GM19463 (cell line): Measurements from ENCODE around the gene PEX3.
A peak's percentile ranks its signal among the peaks of the same experiment; 100 is the strongest.

Experiments used
- ATAC-seq: cut with Tn5 transposase; IDR thresholded peaks from one replicate; pipeline ENCODE4 v1.9.1; 2021; ENCODE audit warnings: mild to moderate bottlenecking, moderate library complexity; ENCODE audit not compliant: unreplicated experiment

Gene PEX3, protein sequence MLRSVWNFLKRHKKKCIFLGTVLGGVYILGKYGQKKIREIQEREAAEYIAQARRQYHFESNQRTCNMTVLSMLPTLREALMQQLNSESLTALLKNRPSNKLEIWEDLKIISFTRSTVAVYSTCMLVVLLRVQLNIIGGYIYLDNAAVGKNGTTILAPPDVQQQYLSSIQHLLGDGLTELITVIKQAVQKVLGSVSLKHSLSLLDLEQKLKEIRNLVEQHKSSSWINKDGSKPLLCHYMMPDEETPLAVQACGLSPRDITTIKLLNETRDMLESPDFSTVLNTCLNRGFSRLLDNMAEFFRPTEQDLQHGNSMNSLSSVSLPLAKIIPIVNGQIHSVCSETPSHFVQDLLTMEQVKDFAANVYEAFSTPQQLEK

DNA sequence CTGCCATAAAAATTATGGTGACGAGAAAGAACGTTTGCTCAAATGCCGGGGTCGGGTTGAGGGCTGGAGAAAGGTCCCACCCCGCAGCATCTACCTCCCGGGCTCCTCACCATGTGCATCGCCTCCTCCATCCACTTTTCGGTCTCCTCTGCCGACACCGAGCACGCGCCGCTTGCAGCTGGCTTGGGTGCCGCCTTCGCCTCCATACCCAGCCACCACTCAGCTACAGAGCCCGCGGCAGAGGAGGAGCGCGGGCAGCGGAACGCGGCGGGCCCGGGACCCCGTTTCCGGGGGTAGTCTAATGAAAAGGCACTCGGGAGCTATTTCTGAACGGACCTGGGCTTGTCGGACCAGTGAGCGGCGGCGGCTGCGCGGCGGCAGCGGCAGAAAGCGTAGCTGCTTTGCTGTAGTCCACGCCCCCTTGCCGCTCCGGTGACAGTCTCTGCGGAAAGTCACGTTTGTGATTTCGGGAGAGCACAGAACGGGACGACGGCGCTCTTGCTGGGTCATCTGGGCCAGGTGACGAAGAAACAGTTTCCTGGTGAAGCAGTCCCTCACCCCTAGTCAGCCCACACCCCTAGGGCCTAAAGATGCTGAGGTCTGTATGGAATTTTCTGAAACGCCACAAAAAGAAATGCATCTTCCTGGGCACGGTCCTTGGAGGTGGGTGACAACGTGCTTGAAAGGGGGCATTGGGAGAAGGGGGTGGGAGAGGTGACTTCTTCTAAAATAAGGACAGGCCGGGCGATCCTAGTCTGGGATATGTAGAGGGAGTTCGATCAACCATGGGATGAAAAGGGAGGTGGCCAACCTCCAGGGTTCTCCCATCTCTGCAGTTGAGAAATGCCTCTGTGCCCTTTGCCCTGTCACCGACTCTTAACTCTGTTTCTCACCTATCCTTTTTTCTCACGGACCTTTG is at the start of gene PEX3, which contains the start of gene ADAT2:
Gene PEX3 (plus strand): TSS at position 353 of the 919 bp plus-strand sequence. CDS start 238 bp downstream, at position 591.
Gene ADAT2 (minus strand): TSS at position 243 of the 919 bp plus-strand sequence. CDS start 37 bp downstream, at position 206.
- peak; percentile 95 for ATAC-seq

DNA sequence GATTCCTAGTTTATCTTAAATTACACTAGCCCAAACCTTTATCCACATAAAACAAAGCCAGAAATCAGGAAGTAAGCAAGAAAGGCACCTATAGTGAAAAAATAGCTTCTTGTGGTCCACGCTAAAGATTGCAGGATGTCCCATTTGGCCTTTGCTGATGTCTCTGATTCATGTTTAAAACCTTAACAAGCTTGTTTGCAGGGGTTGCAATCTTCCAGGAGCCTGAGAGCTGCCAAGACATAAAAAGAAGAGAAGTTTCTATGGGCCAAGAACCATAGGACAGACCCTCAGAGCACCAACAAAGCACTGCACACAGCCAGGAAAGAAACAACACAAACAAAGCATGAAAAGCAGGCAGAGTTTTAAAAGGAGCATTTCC is 49.5 kb upstream of the PEX3 start:
- ATAC-seq, result no peak

DNA sequence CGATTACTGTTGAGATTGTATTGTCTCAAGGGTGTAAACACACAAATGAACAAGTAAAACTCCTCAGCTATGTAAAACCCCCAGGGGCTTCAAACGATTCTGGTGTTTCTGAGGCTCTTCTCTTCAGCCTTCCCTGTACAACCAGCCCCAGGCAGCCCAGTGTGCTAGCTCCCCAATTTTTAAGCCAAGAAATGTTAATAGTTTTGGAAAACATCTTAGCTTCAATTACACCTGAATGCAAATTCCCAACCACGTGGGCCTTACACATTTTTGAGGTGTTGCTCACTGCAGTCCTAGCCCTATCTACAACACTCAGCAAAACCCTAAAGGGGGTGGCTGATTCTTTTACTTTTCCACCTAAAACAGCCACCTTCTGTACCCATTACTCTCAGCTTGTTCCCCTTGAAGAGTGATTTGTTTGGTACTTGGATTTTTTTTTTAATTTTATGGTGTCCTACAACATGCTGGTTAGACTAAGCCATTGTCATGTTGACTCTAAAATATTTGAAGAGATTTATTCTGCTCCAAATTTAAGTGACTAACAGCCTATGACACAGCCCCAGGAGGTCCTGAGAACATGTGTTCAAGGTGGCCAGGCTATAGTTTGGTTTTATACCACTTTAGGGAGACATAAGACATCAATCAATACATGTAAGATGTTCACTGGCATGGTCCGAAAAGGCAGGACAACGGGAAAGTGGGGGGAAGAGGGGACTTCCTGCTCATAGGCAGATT is 48.8 kb upstream of the PEX3 start:
- ATAC-seq, result no peak

DNA sequence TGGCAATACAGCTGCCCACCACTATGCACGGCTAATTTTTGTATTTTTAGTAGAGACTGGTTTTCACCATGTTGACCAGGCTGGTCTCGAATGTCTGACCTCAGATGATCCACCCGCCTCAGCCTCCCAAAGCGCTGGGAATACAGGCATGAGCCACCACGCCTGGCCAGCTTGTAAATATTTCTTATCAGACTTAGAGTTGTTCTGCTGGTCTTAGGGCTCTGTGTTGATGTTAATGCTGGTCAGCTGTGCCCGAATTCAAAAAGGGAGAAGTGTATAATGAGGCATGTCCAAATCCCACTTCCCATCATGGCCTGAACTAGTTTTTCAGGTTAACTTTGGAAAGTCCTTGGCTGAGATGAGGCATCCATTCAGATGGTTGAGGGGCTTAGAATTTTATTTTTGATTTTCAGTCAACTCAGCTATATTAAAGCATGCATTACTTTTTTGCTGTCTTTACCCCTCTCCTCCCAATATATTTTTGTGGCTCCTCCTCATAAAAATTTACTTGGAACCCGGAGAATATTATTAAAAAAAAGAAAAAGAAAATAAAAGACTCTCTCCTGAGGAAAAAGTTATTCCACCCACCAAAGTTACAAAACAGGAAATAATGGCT is 47.8 kb upstream of the PEX3 start:
- ATAC-seq, result no peak

DNA sequence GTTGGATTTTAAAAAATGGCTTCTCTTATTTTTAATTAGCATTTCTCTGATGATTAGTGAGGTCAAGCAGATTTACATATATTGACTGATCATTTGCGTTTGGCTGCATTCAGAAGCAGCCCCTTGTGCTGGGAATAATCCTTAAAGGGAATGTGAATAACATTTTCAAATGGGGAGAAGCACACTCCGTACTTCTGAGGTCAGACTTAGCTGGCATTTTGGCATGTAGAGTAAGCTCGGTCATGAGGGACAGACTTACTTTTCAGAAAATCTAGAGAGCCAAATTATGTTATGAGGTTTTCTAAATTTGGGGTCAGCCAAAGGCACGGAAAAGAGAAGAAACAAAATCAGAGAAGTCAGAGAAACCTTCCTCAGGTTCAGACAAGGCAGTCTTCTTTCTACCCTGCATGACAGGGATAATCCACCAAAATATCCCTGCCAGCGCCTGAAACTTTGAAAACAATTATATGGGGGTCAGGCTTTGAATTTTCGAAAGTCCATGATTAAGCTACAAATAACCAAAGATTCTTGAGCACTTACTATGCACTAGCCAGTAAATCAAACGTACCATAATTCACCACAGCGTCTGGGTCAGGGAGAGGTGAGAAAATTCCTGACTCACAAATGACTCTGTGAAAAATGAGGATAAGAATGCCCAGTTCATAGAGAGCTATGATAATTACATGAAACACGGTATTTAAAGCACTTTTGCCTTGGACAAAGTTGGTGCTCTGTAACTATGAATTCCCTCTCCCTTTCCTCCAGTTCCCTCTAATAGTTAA is 45.0 kb upstream of the PEX3 start:
- ATAC-seq, result no peak

DNA sequence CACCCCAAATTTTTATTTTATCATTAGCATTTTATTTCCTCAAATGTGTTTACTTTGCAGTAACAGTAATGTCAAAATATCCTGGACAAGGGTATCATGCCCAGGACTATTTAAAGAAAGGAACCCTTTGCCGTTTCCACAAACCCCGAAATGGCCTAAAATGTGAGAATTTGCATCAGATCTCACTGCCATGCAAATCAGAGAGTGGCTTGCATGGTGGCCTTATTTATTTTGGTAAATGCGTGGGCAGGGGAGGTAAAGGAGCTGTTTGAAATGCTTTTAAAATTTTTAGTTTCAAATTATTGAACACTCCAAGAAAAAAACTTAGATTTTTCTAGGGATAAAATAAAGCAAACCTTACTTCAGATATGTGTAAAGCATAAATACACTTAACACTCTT is 43.9 kb upstream of the PEX3 start:
- ATAC-seq, result no peak

DNA sequence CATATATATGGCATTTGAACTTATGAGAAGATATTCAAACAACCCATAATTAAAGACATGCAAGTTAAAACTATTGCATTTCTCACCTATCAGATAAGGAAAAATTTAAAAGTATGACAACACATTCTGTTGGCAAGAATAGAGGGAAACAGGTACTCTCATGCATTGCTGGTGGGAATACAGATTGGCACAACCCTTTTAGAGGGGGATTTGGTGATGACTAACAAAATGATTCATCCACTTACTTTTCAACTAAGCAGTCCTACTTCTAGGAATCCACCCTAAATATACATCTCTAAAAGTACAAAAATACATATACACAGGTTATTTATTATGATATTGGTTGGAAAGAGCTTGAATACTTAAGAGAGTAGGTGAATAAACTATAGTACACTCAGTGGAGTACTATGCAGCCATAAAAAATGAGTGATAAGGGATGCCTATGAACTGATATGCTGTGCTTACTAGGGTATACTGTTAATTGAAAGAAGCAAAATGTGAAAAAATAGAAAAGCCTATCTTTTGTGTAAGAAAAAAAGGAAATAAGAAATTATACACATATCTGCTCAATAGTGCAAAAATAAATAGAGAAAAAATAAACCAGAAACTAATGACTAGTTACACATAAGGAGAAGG is 42.3 kb upstream of the PEX3 start:
- no peak for ATAC-seq

DNA sequence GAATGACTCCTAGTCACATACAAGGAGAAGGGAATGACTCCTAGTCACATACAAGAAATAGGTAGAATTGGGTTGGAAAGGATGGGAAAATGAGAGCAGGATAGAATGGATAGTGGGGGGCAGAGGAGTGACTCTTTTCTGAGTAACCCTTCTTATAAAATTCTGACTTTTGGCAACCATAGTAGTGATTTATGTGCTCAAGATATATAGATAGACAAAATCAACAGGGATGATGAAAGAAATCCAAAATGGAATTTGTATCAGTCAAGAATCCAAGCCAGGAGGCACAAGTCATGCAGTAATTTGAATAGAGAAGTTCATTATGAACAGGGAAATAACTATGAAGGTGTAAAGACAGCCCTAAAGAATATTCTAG is 41.8 kb upstream of the PEX3 start:
- no peak for ATAC-seq

DNA sequence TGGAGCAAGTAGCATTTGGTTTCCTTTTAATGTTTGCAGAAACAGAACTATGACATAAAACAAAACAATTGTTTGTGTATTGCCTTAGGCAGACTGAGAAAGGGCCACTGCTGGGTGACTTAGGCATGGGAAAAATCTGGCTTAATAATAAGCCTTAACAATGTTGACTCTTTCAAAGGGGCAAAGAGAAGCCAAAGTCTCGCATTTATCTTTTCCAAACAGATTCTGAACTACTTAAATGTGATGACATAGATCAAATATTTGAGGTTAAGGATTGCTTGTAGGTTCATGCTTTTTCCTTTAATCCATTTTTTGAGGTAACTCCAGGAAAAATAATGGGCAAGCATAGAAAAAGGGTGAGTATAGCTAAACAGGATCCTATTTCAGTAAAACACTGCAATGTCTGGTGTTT is 39.7 kb upstream of the PEX3 start:
- no peak for ATAC-seq

DNA sequence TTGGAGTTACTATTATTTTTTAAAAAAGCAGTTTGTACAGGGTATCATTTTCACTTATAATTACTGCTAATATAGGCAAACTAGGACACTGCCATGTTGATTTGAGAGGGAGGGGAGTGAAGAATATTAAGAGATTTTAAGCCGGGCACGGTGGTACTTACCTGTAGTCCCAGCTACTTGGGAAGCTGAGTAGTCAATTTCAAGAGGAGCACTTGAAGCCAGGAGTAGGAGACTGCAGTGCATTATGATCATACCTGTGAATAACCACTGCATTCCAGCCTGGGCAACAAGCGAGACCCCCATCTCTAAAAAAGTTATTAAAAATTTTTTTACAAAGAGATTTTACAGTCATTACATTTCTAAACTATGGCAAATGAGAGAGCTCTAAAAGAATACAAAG is 35.8 kb upstream of the PEX3 start:
- ATAC-seq, result no peak

DNA sequence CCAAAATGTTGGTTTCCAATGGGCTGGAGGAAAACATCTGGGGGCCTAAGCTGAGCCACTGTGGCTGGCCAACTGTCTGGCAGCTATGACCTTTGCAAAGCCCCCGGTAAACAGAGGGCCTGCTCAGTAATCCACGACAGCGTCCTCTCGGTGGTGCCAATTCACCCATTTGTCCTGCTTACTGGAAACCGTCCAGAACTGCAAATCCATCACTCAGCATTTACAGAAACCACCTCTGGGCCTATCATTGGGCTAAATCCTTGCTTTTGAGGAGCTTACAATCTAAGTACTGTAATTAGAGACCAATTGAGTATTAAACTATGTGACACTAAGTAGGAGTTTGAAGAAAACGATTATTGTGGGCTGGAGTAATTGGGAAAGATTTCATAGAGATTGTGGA is 31.1 kb upstream of the PEX3 start:
- no peak for ATAC-seq

DNA sequence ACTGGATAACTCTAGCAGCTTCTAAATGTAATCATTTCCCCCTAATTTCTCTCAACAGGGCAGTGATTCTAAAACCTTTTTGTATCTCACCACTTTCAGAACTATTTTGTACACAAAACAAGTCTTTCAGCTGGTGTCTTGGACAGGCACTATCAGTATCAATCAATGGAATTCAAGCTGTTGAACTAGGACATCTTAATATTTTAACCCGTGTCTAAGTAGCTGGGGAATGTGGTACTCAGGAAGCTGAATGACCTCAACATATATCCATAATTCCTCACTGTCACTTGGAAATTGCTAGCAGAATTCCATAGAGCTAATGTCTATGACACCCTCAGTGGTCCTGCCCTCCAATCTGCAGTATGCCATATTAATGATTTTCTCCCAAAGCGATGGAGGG is 24.6 kb upstream of the PEX3 start:
- ATAC-seq, result no peak

DNA sequence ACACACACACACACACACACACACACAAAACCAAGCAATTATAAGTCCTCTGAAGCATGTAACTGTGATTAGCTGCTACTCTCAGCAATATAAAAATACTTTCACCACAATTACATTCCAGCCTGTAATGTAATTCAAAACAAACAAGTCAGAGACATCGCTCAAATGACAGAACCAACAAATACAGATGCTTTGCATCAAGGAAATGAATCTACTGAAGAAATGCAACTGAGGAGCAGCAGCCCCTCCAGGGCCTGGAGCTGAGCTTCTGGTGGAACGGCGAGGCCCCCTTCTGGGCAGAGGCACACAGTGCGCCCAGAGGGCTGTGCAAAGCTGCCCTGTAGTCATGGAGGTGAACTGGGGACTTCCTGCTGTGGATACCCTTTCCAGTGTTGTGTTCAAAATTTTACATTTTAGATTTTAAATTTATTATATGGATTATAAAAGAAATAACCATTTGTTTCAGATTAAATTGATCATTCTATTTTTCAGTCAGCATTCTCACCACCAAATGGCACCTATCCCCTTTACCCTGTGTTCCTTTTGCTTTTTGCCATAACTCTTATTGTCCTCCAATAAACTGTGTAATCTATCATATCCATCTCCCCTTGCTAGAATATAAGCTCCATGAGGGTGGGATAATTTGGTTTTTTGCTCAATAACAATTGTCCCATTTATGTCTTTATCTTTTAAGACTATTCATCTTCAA is 23.3 kb upstream of the PEX3 start:
- ATAC-seq, result peak; percentile 100

DNA sequence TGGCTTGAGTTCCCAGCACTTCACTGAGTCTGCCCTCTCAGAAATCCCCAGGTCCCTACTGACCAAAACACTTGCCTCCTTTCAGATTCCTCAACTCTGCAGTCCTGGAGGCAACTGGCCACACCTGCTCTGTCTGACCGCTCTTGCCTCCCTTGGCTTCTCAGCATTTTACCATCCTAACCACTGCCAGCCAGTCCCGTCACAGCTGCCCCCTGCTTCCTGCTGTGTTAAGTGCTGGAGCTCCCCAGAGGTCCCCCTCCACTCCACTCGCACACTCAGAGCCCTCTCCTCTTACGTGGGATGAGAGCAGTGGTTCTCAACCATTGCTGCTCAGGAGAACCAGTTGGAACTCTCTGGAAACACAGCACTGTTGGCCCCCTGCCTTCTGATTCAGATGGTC is 20.6 kb upstream of the PEX3 start:
- ATAC-seq, result no peak

DNA sequence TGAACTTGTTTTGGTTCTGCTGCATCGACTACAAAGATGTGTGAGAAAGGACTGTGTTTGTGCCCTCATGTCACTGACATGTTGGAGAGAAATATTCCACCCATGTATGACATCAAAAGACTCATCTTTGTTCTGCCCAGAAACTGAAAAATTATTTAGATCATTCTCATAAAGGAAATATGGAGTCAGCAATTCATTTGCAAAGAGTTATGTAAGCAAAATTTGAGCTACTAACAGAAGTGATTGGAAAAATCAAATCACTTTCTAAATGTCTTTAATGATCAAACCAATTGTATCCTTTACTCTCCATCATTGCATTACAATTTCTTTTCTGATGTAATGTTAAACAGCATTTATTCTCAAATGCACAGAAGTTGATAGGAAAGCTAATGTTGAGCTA is 19.4 kb upstream of the PEX3 start:
- no peak for ATAC-seq

DNA sequence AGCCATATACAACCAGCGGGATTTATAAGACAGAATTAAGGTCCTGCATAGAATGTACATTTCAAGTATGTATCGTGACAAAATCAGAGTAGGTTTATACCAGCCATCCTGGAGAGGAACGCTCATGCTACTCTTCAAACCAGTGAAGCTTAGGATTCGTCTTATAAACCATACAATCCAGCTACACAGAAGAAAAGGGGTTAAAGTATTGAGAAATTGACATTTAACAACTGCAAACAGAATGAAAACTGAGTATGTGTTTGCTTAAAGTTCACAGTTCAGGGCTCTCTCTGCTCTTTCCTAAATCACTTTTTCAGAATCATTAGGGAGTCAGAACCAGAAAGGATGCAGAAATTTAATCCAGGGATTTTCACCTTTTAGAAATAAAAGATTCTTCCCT is 18.0 kb upstream of the PEX3 start:
- ATAC-seq, result no peak

DNA sequence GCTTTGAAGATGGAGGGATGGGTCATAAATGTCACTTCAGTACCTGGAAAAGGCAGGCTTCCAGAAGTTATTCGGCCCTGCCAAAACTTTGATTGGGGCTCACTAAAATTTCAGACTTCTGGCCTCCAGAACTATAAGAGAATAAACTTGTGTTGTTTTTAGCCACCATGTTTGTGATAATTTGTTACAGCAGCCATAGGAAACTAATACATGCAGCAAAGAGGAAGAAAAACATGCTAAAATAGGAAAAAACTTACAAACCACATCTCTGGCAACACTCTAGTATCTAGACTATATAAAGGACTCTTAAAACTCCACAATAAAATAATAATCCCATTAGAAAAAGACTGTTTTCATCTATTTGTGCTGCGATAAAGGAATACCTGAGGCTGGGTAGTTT is 9.6 kb upstream of the PEX3 start:
- ATAC-seq, result no peak

DNA sequence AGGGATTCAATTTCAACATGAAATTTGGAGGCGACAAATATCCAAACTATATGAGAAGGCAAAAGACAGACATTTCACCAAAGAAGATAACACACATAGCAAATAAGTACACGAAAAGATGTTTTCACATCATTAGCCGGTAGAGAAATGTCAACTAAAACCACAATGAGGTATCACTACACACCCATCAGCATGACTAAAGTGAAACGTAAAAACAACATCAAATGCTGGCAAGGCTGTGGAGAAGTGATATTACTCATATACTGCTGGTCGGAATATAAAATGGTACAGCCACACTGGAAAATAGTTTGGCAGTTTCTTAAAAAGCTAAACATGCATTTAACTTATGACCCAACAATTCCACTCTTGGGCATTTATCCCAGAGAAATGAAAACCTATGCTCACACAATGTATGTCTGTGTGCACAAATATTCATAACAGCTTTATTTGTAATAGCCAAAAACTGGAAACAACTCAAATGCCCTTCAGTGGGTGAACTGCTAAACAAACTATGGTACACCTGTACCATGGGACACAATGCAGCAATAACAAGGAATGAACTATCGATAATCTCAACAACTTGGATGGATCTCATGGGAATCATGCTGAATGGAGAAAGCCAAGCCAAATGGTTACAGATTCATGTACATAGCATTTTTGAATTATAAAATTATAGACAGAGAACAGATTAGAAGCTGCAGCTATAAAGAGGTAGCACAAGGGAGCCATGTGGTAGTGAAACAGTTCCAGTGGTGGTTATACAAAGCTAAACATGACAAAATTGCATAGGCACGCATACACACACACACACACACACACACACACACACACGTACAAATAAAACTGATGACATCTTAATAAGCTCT is 8.7 kb upstream of the PEX3 start:
- ATAC-seq, result no peak
